Body of pancreas (tissue), 4 donors: ENCODE data around the gene PLET1. TPM values are rescaled to one million over a fixed set of nuclear protein-coding genes. Genes with fewer than 3 reads are reported as not detected.

Experiments
- ATAC-seq: fragments of 150-250 bp; one replicate; pipeline ENCODE4 v1.9.1; 2016
- DNase-seq, 4 donors: peaks; one replicate each; pipeline ENCODE4 v3.0.0-alpha.2; 2019
- H3K27ac ChIP-seq, 4 donors: fragments of 200-600 bp; sonication (generic); 1 replicate in 3 of 4; 2 replicates in 1 of 4; pipeline versions ENCODE4 v1.5.1 to v1.6.1; 2016 to 2019; ENCODE audit warnings: mild to moderate bottlenecking in 1 of 4, mixed read lengths in 1 of 4, moderate library complexity in 1 of 4
- H3K27me3 ChIP-seq, 2 donors: fragments of 200-600 bp; sonication (generic); one replicate each; pipeline ENCODE4 v1.6.0; 2016; ENCODE audit warnings: mild to moderate bottlenecking in 1 of 2
- H3K36me3 ChIP-seq, 2 donors: fragments of 200-600 bp; sonication (generic); replicated peaks in 1 of 2; 2 replicates each; pipeline ENCODE4 v1.5.1; 2016; ENCODE audit warnings: low read depth in 2 of 2; ENCODE audit not compliant: insufficient read depth in 1 of 2
- H3K4me1 ChIP-seq: fragments of 200-600 bp; sonication (generic); one replicate; pipeline ENCODE4 v1.6.0; 2016
- H3K4me3 ChIP-seq, 2 donors: fragments of 200-600 bp; sonication (generic); 1 replicate in 1 of 2; 2 replicates in 1 of 2; pipeline ENCODE4 v1.5.1; 2016 to 2019
- H3K9me3 ChIP-seq, 3 donors: fragments of 200-600 bp; sonication (generic); 1 replicate in 2 of 3; 2 replicates in 1 of 3; pipeline ENCODE4 v1.5.1; 2016
- POLR2A ChIP-seq, 3 donors: fragments of 450-650 bp; IDR thresholded peaks; one replicate each; pipeline ENCODE4 v1.6.1; 2016; ENCODE audit warnings: antibody characterized with exemption in 3 of 3, mild to moderate bottlenecking in 2 of 3
- WGBS, 2 donors: methylation state at CpG; one replicate each; pipeline ENCODE4 v1.1.5; 2017; 5-methylcytosine and 5-hydroxymethylcytosine counted together
- intact Hi-C: fragments of 100-400 bp; cut with DNase I; formaldehyde crosslinking; loops from one replicate; pipeline ENCODE4 v1.15.1; 2023
- total RNA-seq, 2 donors: library from RNA; depleted of rRNA; stranded (reverse); fragments of >200 nt; gene quantifications; one replicate each; pipeline ENCODE4 v1.1.0, GENCODE V29; 2016
- TF ChIP-seq, protein P1 (sequence below), 7 experiments: fragments of 450-650 bp in 4 of 7; fragments of 200-600 bp in 3 of 7; sonication (generic) in 3 of 7; IDR thresholded peaks; one replicate each; pipeline ENCODE4 v1.5.1; 2016 to 2019; ENCODE audit warnings: antibody characterized with exemption in 7 of 7

PLET1 gene
- total RNA-seq, 2 donors from 2014 or later = not detected

DNA sequence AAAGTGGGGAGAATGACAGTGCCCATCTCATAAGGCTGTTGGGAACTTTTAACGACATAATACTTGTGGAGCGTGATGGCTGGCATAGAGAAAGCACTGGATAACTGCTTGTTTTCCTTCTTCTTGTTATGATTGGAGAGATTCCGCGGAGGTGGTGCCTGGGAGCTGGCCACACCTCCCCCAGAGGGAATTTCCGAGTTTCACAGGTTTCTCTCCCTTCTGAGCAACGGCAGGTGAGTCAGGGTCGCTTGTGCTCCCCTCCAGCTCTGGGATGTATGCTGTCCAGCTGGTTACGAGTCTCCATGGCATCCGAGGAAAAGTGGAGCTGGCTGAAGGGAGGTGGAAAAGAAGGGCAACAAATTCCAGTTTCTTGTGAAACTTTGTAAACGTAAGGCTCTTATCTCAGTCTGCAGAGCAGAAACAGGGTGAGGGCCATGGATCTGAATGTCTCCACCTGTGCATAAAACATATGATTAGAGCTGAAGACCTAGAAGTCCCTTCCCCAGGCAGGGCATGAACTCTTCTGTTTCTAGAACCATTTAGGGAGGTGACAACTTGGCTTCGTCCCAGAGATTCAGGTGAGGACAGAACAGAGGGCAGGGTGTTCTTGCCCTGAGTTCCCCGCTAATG lies 10.0 kb upstream of the PLET1 start:
- peaks cover 9% of the 10 kb centered on the region for H3K4me1 ChIP-seq
- peak; percentile 57 for ATAC-seq
- peak overlapping the region in 2 of 4 donors; percentile 46 to 63 for H3K27ac ChIP-seq
- WGBS, 2 donors = 54 to 57% methylated on average over 12 of the region's 12 CpGs
- no peak overlapping the region for H3K4me3 ChIP-seq
- TF ChIP-seq POLR2A (IDR thresholded peaks at IDR 0.05) = peak in 1 of 3 donors; percentile 41
- TF ChIP-seq, protein P1, sequence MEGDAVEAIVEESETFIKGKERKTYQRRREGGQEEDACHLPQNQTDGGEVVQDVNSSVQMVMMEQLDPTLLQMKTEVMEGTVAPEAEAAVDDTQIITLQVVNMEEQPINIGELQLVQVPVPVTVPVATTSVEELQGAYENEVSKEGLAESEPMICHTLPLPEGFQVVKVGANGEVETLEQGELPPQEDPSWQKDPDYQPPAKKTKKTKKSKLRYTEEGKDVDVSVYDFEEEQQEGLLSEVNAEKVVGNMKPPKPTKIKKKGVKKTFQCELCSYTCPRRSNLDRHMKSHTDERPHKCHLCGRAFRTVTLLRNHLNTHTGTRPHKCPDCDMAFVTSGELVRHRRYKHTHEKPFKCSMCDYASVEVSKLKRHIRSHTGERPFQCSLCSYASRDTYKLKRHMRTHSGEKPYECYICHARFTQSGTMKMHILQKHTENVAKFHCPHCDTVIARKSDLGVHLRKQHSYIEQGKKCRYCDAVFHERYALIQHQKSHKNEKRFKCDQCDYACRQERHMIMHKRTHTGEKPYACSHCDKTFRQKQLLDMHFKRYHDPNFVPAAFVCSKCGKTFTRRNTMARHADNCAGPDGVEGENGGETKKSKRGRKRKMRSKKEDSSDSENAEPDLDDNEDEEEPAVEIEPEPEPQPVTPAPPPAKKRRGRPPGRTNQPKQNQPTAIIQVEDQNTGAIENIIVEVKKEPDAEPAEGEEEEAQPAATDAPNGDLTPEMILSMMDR (IDR thresholded peaks at IDR 0.05) = no peak
- peak in 2 of 4 donors; percentile 25 to 44 for DNase-seq
- no peaks in the 10 kb centered on the region for H3K27me3 ChIP-seq
- H3K9me3 ChIP-seq = no peaks in the 10 kb centered on the region
- intact Hi-C loops = loop anchor here (10.0 kb wide), 1 partner anchor 156 kb away; no protein-coding TSS in a partner anchor
- H3K36me3 ChIP-seq = no peaks in the 10 kb centered on the region

DNA sequence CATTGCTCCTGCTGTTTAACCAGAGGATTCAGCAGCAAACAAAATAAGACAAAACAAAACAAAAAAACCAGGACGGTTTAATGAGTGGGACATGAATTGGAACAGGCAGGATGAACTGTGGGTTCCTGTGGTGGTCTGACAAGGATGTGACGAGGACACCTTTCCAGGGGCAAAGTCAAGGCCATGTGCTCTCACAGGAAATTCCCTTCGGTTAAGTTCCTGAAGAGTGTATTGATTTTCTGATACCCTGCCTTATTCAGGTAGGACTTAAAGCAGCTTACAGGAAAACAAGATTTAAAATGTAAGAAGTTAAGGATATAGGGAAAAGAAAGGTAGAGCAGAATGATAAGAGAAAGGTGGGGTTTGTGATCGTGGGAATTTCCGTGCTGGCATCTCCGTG lies 8.5 kb upstream of the PLET1 start:
- ATAC-seq = no peak
- no peaks in the 10 kb centered on the region for H3K36me3 ChIP-seq
- no peak overlapping the region for H3K4me3 ChIP-seq
- no peak for DNase-seq
- 25 to 32% methylated on average over 6 of the region's 6 CpGs for WGBS, 2 donors
- H3K9me3 ChIP-seq = no peaks in the 10 kb centered on the region
- H3K4me1 ChIP-seq = peaks cover 9% of the 10 kb centered on the region
- intact Hi-C loops = no loop called here
- no peak for TF ChIP-seq POLR2A (IDR thresholded peaks at IDR 0.05)
- TF ChIP-seq, protein P1 (IDR thresholded peaks at IDR 0.05) = no peak
- H3K27ac ChIP-seq = peak overlapping the region in 1 of 4 donors; percentile 10
- H3K27me3 ChIP-seq = no peaks in the 10 kb centered on the region

DNA sequence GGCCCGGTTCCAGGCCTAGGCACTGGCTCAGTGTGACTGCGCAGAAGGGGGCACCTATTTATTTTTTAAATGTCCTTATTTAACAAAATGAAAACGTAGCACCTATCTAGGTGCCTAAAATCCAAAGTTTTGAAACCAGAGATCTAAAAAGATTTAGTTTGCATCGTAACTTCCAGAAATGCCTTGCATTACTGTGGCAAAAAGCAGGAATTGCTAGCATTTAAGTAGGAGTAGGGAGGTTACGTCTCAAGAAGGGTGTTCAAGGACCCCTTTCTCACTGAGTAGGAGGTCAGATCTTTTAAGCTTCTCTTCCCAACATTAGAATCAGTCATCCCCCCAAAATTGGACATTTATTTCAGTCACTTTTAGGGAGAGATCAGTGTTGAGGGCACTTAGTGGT lies 7.7 kb upstream of the PLET1 start:
- Histone ChIP-seq H3K27me3 (no peaks in the 10 kb centered on the region), H3K4me3 (no peak overlapping the region), H3K9me3 (no peaks in the 10 kb centered on the region), H3K4me1 (peaks cover 9% of the 10 kb centered on the region), H3K36me3 (no peaks in the 10 kb centered on the region), H3K27ac (peak overlapping the region in 1 of 4 donors; percentile 10)
- WGBS, 2 donors = 76 to 77% methylated on average over 5 of the region's 5 CpGs
- no peak for DNase-seq
- intact Hi-C loops = no loop called here
- no peak for TF ChIP-seq POLR2A (IDR thresholded peaks at IDR 0.05)
- TF ChIP-seq, protein P1 (IDR thresholded peaks at IDR 0.05) = no peak
- no peak for ATAC-seq

DNA sequence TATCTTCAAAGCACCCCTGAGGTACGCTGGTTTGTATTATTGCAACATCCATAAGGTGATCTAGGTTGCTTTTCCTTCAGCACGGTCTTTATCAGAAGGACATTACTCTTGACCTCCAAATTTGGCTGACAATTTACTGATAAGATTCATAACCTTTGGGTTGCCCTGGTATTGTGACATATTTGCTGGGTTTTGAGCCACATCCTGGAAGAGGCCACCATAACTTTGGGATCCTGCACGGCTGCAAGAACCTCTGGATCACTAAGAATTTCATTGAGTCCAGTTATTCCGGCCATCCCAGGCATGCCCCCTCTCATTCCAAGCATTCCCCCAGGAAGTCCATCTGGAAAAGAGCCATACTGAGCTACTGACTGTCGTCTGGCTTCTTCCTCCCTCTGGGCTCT lies 6.5 kb upstream of the PLET1 start:
- no peaks in the 10 kb centered on the region for H3K27me3 ChIP-seq
- H3K4me3 ChIP-seq = no peak overlapping the region
- DNase-seq (no peak), ATAC-seq (no peak)
- peaks cover 9% of the 10 kb centered on the region for H3K4me1 ChIP-seq
- TF ChIP-seq, protein P1 (IDR thresholded peaks at IDR 0.05) = no peak
- no peak for TF ChIP-seq POLR2A (IDR thresholded peaks at IDR 0.05)
- WGBS, 2 donors = 34 to 46% methylated on average over 5 of the region's 5 CpGs
- intact Hi-C loops = no loop called here
- no peaks in the 10 kb centered on the region for H3K36me3 ChIP-seq
- H3K9me3 ChIP-seq = no peaks in the 10 kb centered on the region
- no peak overlapping the region for H3K27ac ChIP-seq

DNA sequence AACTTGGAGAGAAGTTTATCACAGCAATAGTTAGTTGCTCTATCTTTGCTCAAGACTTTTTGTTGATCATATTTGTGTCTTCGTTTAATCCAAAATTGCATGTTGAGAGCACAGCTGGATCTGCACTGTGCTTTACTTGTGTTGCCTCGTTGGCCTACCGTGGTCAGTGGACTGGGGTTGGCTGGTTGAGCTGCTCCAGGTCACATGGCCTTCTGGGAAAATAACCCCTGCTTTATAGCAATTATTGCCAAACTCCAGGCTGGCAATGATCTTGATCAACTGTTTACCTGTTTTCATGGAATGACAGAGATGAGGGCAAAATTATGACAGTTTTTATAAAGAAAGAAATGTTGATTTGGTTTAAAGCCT lies 5.7 kb upstream of the PLET1 start:
- Histone ChIP-seq H3K36me3 (no peaks in the 10 kb centered on the region), H3K9me3 (no peaks in the 10 kb centered on the region), H3K4me1 (peaks cover 8% of the 10 kb centered on the region), H3K4me3 (no peak overlapping the region), H3K27ac (no peak overlapping the region), H3K27me3 (no peaks in the 10 kb centered on the region)
- intact Hi-C loops = no loop called here
- 72 to 83% methylated on average over 3 of the region's 3 CpGs for WGBS, 2 donors
- ATAC-seq (no peak), DNase-seq (no peak)
- TF ChIP-seq, protein P1 (IDR thresholded peaks at IDR 0.05) = no peak
- no peak for TF ChIP-seq POLR2A (IDR thresholded peaks at IDR 0.05)
